ENCODE results near the gene PCED1B. TPM values are rescaled to one million over a fixed set of nuclear protein-coding genes. Genes with fewer than 3 reads are reported as not detected.

Gene PCED1B
- polyA plus RNA-seq, 1 donor (not counting 4 experiments of a cell fraction or from before 2014, with no cell fraction given) = 3.2 TPM

DNA sequence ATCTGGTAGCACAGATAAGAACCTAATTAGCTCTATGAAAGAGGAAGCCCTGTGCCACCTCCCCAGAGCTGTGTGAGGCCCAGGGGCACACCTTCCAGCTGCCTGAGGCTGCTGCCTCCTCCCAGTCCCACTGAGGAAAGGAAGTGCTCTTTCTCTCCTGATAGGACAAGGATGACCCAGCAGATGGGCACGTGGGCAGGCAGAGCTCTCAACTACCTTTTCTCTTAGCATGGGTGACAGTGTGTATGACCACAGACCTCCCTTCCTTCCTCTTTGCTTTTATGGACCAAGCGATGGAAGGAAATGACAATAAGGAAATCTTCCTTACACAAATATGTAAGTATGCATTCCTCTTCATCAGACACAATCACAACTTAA lies 127.9 kb downstream of the PCED1B start:
- no peak overlapping the region for H3K4me3 ChIP-seq (ENCODE audit: control insufficient read depth in 2 of 3, extremely low read depth in 1 of 3, insufficient read depth in 2 of 3, low read depth in 1 of 3, low read length in 3 of 3)
- dilution Hi-C loops (cut with MboI; ENCODE audit: extremely low pct_ligation_motif_present, low sequenced_read_pairs) = no loop called here
- no peaks in the 10 kb centered on the region for H3K9me1 ChIP-seq (ENCODE audit: control insufficient read depth, extremely low read depth, insufficient read depth, low read length)
- H3K36me3 ChIP-seq (ENCODE audit: control insufficient read depth in 2 of 2, extremely low read depth in 1 of 2, insufficient read depth in 2 of 2, low read length in 2 of 2) = no peaks in the 10 kb centered on the region
- no peak overlapping the region for H2AFZ ChIP-seq (ENCODE audit: control insufficient read depth, low read length)
- H3K79me2 ChIP-seq (ENCODE audit: control insufficient read depth, insufficient read depth, low read length) = no peaks in the 10 kb centered on the region
- DNase-seq (ENCODE audit: low read depth, low spot score) (no peak), FAIRE-seq (no peak)
- H4K20me1 ChIP-seq (ENCODE audit: control insufficient read depth, extremely low read depth, insufficient read depth, low read length) = no peaks in the 10 kb centered on the region
- no peaks in the 10 kb centered on the region for H3K9me3 ChIP-seq (ENCODE audit: control insufficient read depth, low read depth, low read length)
- no peak overlapping the region for H3K27ac ChIP-seq (ENCODE audit: control insufficient read depth, insufficient read depth, low read length)
- H3K4me2 ChIP-seq (ENCODE audit: control insufficient read depth, extremely low read depth, insufficient read depth, low read depth, low read length) = no peak overlapping the region
- peaks cover 11% of the 10 kb centered on the region for H3K4me1 ChIP-seq (ENCODE audit: control insufficient read depth, extremely low read depth, insufficient read depth, low read length)
- TF ChIP-seq, protein P1, sequence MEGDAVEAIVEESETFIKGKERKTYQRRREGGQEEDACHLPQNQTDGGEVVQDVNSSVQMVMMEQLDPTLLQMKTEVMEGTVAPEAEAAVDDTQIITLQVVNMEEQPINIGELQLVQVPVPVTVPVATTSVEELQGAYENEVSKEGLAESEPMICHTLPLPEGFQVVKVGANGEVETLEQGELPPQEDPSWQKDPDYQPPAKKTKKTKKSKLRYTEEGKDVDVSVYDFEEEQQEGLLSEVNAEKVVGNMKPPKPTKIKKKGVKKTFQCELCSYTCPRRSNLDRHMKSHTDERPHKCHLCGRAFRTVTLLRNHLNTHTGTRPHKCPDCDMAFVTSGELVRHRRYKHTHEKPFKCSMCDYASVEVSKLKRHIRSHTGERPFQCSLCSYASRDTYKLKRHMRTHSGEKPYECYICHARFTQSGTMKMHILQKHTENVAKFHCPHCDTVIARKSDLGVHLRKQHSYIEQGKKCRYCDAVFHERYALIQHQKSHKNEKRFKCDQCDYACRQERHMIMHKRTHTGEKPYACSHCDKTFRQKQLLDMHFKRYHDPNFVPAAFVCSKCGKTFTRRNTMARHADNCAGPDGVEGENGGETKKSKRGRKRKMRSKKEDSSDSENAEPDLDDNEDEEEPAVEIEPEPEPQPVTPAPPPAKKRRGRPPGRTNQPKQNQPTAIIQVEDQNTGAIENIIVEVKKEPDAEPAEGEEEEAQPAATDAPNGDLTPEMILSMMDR (optimal IDR thresholded peaks at IDR 0.05 in 1 of 3, IDR thresholded peaks at IDR 0.05 in 1 of 3, conservative IDR thresholded peaks at IDR 0.05 in 1 of 3; ENCODE audit: extremely low read depth in 1 of 3, insufficient read depth in 2 of 3, low read length in 3 of 3) = no peak
- H3K27me3 ChIP-seq (ENCODE audit: control insufficient read depth, extremely low read depth, insufficient read depth, low read length) = no peaks in the 10 kb centered on the region
- H3K9ac ChIP-seq (ENCODE audit: control insufficient read depth, extremely low read depth, insufficient read depth, low read length) = no peak overlapping the region

DNA sequence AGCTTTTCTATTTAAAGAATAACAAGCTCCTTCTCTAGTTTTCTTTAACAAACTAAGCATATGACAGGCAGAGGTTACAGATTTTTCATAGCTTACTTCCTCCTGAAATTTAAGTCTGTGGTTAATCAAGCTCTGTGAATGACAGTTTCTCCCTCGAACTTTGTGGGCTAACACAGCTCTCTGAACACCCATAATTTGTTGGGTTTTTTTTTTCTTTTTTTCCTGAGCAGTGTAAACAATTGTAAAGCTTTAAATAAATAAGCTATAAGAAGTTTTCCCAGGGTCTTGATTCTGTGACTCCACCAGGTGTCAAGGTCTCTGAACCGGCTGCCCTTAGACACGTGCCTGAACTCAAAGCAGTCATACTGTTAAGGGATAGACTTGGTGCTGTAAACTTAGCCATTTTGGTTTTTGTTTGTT lies 128.4 kb downstream of the PCED1B start:
- no peak overlapping the region for H3K4me2 ChIP-seq (ENCODE audit: control insufficient read depth, extremely low read depth, insufficient read depth, low read depth, low read length)
- FAIRE-seq = no peak
- peaks cover 16% of the 10 kb centered on the region for H3K4me1 ChIP-seq (ENCODE audit: control insufficient read depth, extremely low read depth, insufficient read depth, low read length)

More for the DNA sequence above, 128.4 kb downstream of the PCED1B start:
- H3K27me3 ChIP-seq (ENCODE audit: control insufficient read depth, extremely low read depth, insufficient read depth, low read length) = no peaks in the 10 kb centered on the region
- H3K36me3 ChIP-seq (ENCODE audit: control insufficient read depth in 2 of 2, extremely low read depth in 1 of 2, insufficient read depth in 2 of 2, low read length in 2 of 2) = no peaks in the 10 kb centered on the region
- no peak overlapping the region for H3K9ac ChIP-seq (ENCODE audit: control insufficient read depth, extremely low read depth, insufficient read depth, low read length)
- H3K27ac ChIP-seq (ENCODE audit: control insufficient read depth, insufficient read depth, low read length) = no peak overlapping the region
- no peaks in the 10 kb centered on the region for H3K9me3 ChIP-seq (ENCODE audit: control insufficient read depth, low read depth, low read length)
- dilution Hi-C loops (cut with MboI; ENCODE audit: extremely low pct_ligation_motif_present, low sequenced_read_pairs) = no loop called here
- H4K20me1 ChIP-seq (ENCODE audit: control insufficient read depth, extremely low read depth, insufficient read depth, low read length) = no peaks in the 10 kb centered on the region
- no peak for DNase-seq (ENCODE audit: low read depth, low spot score)
- H3K9me1 ChIP-seq (ENCODE audit: control insufficient read depth, extremely low read depth, insufficient read depth, low read length) = no peaks in the 10 kb centered on the region
- no peak overlapping the region for H2AFZ ChIP-seq (ENCODE audit: control insufficient read depth, low read length)
- no peak overlapping the region for H3K4me3 ChIP-seq (ENCODE audit: control insufficient read depth in 2 of 3, extremely low read depth in 1 of 3, insufficient read depth in 2 of 3, low read depth in 1 of 3, low read length in 3 of 3)
- no peaks in the 10 kb centered on the region for H3K79me2 ChIP-seq (ENCODE audit: control insufficient read depth, insufficient read depth, low read length)
- no peak for TF ChIP-seq EZH2 (IDR thresholded peaks at IDR 0.05; ENCODE audit: low read length)
- TF ChIP-seq, protein P1 (optimal IDR thresholded peaks at IDR 0.05 in 1 of 3, IDR thresholded peaks at IDR 0.05 in 1 of 3, conservative IDR thresholded peaks at IDR 0.05 in 1 of 3; ENCODE audit: extremely low read depth in 1 of 3, insufficient read depth in 2 of 3, low read length in 3 of 3) = no peak

Data from keratinocyte (primary cell).